ENCODE data around the gene GPN2.
"Not testable (repeated sequence)": the region's sequence is repeated elsewhere in the genome, so short reads cannot be mapped to it uniquely, and the experiment has no call there.

The GPN2 gene

DNA sequence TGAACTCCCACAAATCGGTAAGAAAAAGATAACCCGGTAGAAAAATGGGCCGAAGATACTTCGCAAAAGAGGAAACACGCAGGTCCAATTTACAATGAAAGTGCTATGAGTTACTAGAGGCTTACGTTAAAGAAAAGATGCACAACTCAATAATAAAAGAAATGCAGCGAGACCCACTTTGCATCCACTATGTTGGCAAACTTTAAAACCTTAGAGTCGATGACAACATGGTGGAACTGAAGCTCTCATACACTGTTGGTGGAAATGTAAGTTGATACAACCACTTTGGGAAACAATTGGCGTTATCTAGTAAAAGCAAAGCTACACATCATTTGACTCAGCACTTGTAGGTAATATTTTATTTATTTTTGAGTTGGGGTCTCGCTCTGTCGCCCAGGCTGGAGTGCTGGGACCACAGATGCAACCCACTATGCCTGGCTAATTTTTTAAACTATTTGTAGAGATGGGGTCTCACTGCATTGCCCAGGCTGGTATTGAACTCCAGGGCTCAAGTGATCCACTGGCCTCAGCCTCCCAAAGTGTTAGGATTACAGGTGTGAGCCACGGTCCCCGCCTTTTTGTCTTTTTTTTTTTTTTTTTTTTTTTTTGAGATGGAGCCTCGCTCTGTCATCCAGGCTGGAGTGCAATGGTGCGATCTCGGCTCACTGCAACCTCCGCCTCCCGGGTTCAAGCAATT lies 10.9 kb upstream of the GPN2 start:
- DNase-seq: no peak

DNA sequence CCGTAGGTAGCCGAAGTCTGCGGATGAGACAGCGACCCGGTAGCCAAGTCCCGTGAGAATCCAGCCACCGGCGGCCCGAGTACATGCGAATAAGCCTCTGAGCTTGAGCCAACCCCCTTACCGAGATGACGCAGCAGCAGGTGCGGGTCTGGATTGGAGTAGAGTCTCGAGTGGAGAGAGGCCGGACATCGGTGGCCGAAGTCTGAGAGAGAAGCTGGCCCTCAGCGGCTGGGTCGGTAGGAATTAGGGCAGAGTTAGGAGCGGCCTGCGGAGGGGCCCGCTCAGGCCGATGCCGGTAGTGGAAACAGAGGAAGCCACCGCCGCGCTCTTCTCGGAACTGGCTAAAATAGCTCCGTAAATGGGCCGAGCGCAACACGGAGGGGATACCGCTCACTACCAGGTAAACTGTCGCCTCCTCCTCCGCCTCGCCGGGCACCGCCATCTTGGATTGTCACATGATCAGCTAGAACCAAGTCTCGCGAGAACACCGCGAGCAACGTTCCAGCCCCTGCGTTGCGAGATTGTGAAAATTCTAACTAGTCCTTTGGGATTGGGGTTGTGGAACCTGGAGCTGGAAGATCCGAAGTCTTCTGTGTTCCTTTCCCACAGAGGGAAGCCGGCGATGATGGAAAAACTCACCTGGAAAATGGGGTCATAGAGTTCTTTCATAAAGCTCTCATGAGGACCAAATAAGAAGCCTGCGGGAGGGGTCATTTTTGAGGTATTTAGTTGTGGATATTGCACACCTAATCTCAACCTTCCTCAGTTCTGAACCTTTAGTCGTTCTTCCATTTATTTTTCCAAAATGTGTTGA lies 10.1 kb upstream of the GPN2 start, which contains the start of gene GPATCH3:
Gene GPATCH3 (minus strand): TSS at position 467 of the 814 bp plus-strand sequence. CDS start 25 bp downstream, at position 442.
- peak; percentile 89 for DNase-seq

DNA sequence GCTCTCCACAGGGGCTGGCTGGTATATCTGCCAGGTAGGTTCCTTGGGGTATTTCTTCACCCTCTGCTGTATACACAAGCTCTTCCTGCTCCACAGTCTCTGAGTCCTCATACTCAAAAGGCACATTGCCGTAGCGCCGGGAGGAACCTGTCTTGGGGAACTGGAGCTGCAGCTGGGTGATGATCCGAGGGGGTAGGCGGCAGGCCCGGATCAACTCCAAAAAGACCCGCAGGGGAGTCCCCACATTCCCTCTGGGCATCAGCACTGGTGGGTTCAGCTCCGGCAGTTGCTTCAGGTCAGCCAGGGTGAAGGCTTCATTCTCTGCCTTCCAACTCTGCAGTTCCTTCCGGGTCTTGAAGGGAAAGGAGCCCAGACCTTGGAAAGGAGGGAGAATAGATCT lies 7.3 kb upstream of the GPN2 start:
- no peak for DNase-seq

DNA sequence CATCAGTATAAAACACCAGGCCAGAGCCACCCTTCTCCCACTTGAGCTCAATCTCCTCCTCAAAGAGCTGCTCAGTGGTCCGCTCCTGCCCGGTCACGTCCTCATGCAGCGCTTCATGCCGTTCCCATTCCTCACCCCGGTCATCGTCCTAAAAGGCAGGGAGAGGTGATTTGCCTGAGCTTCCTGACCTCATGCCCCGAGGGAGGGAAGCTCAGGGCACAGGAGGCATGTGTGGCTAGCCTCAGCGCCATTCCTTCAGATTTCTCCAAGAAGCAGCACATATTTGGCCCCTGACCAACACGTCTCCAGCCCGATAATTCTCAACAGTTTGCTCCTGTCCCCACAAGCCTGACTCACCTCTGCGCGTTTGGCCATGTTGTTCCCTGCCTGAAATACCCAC lies 4.2 kb upstream of the GPN2 start:
- no peak for DNase-seq

DNA sequence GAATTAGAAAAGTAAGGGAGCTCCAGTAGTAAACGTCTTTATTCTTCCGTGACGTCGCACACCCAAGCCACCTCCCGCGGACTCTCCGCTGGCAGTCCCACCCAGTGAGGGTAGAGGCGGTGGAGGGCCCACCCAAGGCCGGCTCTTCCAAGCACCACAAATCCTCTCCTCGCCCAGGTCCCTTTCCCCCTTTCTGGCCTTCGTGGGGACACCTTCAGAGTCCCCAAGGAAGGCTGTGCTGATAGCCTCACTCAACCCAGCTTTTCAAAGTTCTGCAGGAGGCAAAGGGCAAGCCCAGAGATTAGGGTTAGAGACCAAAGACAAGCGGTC lies 349 bp upstream of the GPN2 start:
- peak; percentile 5 for DNase-seq

DNA sequence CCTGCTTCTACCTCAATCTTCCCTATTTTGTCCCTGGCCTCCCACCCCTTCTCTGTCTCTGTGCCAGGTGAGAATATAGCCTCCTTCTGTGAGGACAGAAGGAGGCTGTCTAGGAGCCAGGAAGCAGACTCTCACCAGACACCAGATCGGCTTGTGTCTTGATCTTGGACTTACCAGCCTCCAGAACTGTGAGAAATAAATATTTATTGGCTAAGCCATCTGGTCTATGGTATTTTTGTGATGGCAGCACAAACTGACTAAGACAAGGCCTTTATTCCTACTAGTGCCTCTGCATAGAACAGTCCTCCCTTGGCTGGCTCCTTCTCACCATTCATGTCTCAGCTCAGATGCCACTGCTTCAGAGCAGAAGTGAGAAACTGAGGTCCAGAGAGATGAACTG lies 1.9 kb downstream of the GPN2 start:
- no peak for DNase-seq

DNA sequence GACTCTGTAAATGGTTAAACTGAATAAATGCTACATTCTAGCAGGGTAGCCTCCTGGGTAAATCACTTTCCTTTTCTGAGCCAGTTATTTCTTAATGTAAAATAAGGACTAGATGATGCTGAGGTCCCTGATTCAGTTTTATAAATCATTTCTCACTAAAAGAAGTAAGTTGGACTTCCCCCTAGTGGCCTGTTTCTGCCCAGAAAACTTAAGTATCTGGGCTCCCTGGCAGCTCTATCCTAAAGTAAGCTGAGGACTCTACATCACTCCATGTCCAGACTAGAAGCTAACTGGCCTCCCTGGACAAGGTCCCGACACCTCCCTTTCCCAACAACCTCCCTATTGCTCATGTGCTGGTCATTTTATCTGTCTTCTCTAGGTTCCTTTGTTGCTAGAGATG lies 3.0 kb downstream of the GPN2 start:
- no peak for DNase-seq

DNA sequence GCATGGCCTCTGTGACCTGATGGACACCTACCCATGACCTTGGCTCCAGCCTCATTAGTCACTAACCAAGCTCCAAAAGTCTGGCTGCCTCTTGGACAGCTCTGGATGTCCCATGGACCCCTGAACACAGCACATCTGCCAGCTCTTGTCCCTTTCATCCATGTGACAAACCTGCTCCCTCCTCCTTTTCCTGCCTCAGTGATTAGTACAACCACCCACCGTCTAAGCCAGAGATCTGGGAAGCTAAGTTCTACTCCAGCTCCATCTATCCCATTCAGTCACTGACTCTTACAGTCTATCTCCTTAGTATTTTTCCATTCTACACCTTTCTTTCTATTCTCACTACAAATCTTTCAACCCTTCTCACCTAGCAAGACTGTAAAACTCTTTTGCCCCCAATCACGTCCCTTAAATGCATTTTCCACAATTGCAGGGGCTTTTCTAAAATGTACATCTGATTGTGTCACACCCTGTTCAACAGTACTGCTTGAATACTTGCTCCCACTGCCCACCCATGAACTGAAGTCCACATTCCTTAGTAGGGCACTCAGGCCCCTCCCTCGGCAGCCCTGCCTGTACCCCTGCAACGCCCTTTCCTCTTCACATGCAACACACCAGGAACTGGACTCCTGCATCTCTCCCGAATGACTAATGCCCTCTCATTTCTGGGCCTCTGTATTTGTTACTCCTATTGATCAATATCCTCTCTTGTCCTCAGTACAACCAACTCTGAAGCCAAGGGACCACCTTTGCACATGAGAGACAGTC lies 7.2 kb downstream of the GPN2 start:
- DNase-seq: no peak

DNA sequence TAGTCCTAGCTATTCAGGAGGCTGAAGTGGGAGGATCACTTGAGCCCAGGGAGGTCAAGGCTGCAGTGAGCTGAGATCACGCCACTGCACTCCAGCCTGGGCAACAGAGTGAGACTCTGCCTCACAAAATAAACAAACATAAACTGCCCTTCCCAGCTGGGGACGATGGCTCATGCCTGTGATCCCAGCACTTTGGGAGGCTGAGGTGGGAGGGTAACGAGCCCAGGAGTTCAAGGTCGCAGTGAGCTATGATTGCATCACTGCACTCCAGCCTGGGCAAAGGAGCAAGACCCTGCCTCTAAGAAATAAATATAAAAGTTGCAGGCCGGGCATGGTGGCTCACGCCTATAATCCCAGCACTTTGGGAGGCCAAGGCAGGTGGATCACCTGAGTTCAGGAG lies 8.5 kb downstream of the GPN2 start:
- not testable (repeated sequence) for DNase-seq

DNA sequence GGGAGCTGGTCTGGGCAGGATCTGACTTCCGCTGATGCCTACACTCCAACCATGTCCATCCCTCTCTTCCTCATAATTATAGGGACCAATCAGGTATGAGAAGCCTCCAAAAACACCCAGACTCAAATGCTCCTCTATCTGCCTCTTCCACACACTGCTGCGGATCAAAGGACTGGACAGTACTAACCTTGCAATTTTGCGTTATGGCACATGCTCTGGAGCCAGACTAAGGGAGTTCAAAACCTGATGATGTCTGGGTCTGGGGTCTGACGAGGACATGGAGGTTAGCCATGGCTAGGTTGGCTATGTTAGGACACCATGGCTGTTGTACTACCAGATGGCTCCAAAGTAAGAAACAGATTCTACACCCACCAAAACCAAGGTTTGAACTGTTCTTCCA lies 10.3 kb downstream of the GPN2 start:
- DNase-seq: no peak

DNA sequence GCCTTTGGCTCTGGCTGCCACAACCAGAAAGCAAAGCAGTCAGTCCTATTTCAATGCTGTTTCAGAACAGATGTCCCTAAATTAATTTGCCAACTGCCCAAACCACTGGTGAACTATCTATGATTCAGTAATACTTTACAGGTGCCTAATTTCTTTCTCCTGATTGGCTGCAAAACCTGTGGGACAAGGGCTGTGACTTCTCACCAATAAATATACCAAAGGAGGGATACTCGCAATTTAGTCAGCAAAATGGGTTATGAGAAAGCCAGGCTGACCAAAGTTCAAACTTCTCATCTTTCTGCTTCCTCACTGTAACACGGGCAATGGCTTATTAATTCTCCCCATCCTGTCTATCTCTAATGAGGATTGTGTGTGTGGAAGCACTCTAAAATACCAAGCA lies 12.8 kb downstream of the GPN2 start:
- DNase-seq: no peak

DNA sequence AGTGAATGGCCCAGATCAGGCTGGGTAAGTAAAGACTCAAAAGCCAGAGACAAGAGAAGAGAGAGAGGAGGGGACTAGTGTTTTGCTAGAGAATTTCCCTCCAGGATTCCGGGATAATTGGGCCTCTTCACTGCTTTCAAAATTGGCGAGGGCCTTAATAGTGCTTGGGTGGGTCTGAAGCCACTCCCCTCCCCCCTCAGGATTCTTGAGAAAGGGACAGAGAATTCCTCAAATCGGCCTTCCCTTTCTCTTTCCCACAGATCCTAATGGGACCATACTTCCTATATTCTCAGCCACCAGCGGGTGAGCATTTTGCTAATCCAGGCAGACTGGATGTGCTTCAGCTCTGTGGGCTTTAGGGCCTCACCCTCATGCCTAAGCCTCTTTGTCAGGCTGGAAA lies 15.2 kb downstream of the GPN2 start:
- no peak for DNase-seq

DNA sequence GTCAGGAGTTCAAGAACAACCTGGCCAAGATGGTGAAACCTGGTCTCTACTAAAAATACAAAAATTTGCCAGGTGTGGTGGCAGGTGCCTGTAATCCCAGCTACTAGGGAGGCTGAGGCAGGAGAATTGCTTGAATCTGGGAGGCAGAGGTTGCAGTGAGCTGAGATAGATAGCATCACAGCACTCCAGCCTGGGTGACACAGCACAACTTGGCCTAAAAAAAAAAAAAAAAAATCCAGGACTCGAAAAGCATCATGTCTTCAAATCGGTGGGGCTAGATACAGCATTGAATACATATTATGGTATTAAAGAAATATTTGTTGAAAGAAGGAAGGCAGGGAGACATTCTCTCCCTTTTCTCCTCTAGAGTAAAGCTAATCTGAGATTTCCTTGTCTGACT lies 17.0 kb downstream of the GPN2 start:
- not testable (repeated sequence) for DNase-seq

DNA sequence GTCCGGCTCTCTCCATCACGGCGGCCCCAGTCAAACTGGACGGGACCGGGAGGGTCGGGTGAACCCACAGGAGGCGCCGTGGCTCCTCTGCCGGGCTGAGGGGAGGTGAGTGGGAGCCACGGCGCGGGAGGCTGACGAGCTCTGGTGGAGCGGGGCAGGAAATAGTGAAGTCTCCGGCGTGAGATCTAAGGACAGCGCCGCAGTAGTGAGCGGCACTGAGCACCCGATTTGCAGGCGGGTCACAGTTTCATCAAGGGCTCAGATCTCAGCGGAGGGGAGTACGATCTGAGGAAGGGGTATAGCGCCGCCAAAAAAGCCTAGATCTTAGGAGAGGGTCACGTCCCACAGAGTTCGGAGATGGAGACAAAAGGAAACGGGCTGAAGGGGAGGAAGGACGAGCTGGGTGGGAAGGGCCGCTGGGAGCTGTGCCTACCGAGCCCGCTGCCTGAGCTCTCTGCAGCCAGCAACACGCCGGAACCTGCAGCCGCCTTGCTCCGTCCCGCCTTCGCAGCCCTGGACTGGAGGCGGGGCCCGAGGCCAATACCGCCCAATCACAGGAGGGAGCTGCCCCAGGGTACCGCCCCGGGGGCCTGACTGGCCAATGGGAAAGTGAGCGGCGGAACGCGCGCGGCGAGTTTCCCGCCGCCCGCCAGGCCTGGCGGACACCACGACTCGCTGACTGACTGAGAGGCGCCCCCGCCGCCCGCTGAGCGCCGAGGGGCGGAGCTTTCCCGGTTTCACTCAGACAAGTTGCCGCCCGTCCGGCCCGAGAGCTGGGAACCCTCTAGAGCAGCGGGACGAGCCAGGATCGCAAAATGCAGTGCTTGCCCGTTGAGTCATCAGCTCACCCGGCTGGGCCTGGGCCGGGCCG lies 25.2 kb downstream of the GPN2 start:
- peak; percentile 90 for DNase-seq

DNA sequence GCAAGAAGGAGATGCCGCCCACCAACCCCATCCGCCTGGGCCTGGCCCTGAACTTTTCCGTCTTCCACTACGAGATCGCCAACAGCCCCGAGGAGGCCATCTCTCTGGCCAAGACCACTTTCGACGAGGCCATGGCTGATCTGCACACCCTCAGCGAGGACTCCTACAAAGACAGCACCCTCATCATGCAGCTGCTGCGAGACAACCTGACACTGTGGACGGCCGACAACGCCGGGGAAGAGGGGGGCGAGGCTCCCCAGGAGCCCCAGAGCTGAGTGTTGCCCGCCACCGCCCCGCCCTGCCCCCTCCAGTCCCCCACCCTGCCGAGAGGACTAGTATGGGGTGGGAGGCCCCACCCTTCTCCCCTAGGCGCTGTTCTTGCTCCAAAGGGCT lies 26.4 kb downstream of the GPN2 start:
- no peak for DNase-seq

DNA sequence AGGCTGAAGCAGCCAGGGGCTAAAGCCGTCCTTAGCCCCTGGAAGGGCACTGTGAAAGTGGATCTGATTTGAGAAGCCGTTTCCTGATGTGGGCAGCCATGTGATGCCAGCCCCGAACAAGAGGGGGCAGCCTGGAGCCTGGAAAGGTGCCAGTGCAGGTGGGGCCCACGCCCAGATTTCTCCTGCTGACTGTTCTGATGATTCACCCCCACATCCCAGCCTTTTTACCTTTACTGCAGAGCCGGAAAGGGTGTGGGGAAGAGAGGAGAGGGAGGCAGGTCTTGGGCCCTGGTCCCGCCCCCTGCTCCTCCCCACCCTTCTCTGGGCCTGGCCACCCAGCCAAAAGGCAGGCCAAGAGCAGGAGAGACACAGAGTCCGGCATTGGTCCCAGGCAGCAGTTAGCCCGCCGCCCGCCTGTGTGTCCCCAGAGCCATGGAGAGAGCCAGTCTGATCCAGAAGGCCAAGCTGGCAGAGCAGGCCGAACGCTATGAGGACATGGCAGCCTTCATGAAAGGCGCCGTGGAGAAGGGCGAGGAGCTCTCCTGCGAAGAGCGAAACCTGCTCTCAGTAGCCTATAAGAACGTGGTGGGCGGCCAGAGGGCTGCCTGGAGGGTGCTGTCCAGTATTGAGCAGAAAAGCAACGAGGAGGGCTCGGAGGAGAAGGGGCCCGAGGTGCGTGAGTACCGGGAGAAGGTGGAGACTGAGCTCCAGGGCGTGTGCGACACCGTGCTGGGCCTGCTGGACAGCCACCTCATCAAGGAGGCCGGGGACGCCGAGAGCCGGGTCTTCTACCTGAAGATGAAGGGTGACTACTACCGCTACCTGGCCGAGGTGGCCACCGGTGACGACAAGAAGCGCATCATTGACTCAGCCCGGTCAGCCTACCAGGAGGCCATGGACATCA lies 27.1 kb downstream of the GPN2 start, which contains the start of gene SFN:
Gene SFN (plus strand): TSS at position 369 of the 904 bp plus-strand sequence. CDS start 64 bp downstream, at position 433.
- DNase-seq: peak; percentile 12

DNA sequence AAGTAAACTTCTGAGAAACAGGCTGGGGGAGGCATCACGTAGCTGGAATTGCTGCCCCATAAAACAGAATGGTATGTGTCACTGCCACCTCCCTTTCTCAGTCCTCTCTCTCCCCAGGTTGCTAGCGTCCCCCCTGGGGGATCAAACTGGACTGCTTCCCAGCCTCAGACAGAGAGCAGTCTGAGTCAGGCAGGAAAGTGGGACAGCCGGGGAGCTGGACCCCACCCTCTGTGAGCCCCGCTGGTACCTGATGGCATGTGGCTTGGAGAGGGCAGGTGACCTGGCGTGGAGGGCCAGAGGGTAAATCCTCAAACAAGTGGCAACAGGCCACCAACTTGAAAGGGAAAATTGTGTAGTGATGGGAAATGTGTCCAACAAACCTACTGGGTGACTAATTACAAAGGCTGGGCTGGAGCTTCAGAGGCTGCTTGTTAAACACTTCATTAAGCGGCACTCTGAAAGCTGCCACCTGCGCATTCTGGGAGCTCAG lies 28.1 kb downstream of the GPN2 start:
- DNase-seq: no peak

DNA sequence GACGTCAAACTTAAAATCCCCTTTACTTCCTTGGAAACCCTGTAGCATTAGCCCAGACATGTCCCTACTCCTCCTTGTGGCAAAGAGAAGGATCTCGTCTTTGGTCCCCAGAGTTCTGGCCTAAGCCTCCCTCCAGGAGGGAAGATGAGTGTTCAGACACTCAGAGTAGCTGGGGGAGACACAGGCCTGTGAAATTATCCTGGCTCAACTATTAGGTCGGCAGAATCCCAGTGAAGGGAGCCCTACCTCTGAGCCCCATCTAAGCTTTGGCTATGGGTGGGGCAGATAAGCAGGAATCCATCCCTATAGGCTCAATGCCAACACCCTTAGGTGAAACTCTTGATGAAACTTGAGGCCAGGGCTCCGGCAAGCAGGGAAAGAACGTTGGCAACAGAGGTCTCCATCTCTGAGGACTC lies 28.8 kb downstream of the GPN2 start:
- no peak for DNase-seq

DNA sequence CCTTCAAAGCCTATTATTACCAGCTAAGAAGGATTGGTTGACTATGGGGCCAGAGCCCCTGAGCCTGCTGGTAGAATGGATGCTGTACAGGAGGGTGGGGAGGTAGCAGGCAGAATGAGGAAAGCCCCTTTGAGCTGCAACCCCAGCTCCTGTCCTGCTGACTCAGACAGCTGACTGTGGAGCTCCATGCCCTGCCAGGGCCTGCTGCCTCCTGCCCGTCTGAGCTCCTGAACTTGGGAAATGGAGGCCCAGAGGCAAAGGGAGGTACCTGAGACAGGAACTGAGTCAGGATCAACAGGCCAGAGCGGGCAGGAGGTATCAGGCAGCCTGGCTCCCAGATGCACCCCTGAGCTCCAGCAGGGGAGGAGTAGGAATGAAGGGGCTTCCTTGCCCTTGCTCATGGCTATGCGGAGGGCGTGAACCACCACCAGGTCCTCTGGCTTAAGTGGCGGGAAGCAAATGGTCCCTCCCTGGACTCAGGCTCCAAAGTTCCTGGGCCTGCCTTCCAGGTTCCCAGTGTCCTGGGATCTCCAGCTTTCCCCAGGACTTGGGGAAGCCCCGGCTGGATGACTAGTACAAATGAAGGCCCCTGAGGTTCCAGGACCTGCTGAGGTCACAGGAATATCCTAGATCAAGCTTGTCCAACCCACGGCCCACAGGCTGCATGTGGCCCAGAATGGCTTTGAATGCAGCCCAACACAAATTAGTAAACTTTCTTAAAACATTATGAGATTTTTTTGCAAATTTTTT lies 31.0 kb downstream of the GPN2 start:
- no peak for DNase-seq

DNA sequence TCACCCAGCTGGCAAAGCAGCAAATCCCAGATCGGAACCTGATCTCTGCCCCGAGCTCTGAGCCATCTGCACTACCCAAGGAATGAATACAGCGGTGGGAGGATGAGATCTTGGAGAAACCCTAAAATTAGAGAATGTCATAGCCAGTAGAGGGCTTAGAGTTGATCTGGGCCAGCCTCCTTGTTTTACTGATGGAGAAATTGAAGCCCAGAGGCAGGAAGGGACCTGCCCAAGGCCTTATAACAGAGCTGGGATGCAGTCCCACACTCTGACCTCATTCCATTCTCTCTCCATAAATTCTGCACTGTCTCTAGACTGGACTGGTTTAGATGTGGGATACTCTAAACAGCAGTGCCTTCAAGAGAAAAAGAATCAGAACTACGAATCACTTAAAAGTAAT lies 31.9 kb downstream of the GPN2 start:
- DNase-seq: no peak
